ENCODE results near the gene SYNGR2.

Gene SYNGR2

GRCh38 chr17:78214706-78215061 lies 46.3 kb downstream of the SYNGR2 start:
- Histone ChIP-seq H3K4me1 (ENCODE audit: low read depth, poor library complexity, severe bottlenecking) (peaks cover 22% of the 10 kb centered on the region), H3K27ac (peak overlapping the region; percentile 43; the same call in 1 of the 2 replicates), H4K20me1 (ENCODE audit: insufficient read depth) (no peaks in the 10 kb centered on the region), H3K27me3 (ENCODE audit: insufficient read depth, low read depth) (no peaks in the 10 kb centered on the region), H3K9ac (peak overlapping the region; percentile 67), H3K4me2 (peak overlapping the region; percentile 94), H3K36me3 (ENCODE audit: insufficient read depth) (peaks cover 15% of the 10 kb centered on the region; the same call in 1 of the 2 replicates), H3K4me3 (IDR thresholded peaks at IDR 0.05; ENCODE audit: insufficient read depth, low read depth, low read length) (no peak overlapping the region), H3K79me2 (ENCODE audit: insufficient read depth, low read depth) (peaks cover 32% of the 10 kb centered on the region), H2AFZ (ENCODE audit: low read depth) (peak overlapping the region; percentile 94; the same call in 1 of the 2 replicates)
- no peak for TF ChIP-seq CTCF (conservative IDR thresholded peaks at IDR 0.05; ENCODE audit: low read depth, low read length)

- Histone ChIP-seq H3K4me2 (no peak overlapping the region), H3K9ac (no peak overlapping the region), H3K36me3 (ENCODE audit: insufficient read depth) (peaks cover 32% of the 10 kb centered on the region; the same call in 1 of the 2 replicates), H3K27ac (no peak overlapping the region), H3K4me3 (IDR thresholded peaks at IDR 0.05; ENCODE audit: insufficient read depth, low read depth, low read length) (no peak overlapping the region), H2AFZ (ENCODE audit: low read depth) (no peak overlapping the region), H3K79me2 (ENCODE audit: insufficient read depth, low read depth) (peaks cover 27% of the 10 kb centered on the region), H3K4me1 (ENCODE audit: low read depth, poor library complexity, severe bottlenecking) (peaks cover 18% of the 10 kb centered on the region), H3K27me3 (ENCODE audit: insufficient read depth, low read depth) (no peaks in the 10 kb centered on the region), H4K20me1 (ENCODE audit: insufficient read depth) (no peaks in the 10 kb centered on the region)
- TF ChIP-seq CTCF (conservative IDR thresholded peaks at IDR 0.05; ENCODE audit: low read depth, low read length) = no peak
These were observed 51.2 kb downstream of the SYNGR2 start for GRCh38 chr17:78219396-78220150.
